Trophoblast cell (in vitro differentiated cells and primary cell): ENCODE data around the gene TNFRSF25.
"Not testable (repeated sequence)": the region's sequence is repeated elsewhere in the genome, so short reads cannot be mapped to it uniquely, and the experiment has no call there.

Experiments
- DNase-seq, 2 donors: peaks; one replicate each; pipeline ENCODE4 v3.0.0-alpha.2; 2016
- H2AFZ ChIP-seq: 2 replicates; pipeline ENCODE4 v1.6.1; 2013; ENCODE audit warnings: low read length, moderate library complexity, mild to moderate bottlenecking; ENCODE audit not compliant: insufficient read depth, poor library complexity
- H2AK5ac ChIP-seq: 2 replicates; pipeline ENCODE4 v1.6.1; 2013; ENCODE audit warnings: mild to moderate bottlenecking, low read length
- H2BK120ac ChIP-seq: 2 replicates; pipeline ENCODE4 v1.6.1; 2013; ENCODE audit warnings: low read length, mild to moderate bottlenecking, moderate library complexity; ENCODE audit not compliant: insufficient read depth, poor library complexity
- H2BK12ac ChIP-seq: 2 replicates; pipeline ENCODE4 v1.6.1; 2013; ENCODE audit warnings: mild to moderate bottlenecking, low read length, moderate library complexity
- H2BK5ac ChIP-seq: 2 replicates; pipeline ENCODE4 v1.6.1; 2013; ENCODE audit warnings: low read length, low read depth, moderate library complexity, mild to moderate bottlenecking; ENCODE audit not compliant: poor library complexity
- H3K14ac ChIP-seq: 2 replicates; pipeline ENCODE4 v1.6.1; 2013; ENCODE audit warnings: mild to moderate bottlenecking, low read length
- H3K18ac ChIP-seq: 2 replicates; pipeline ENCODE4 v1.6.1; 2013; ENCODE audit warnings: mild to moderate bottlenecking, low read length
- H3K23ac ChIP-seq: 2 replicates; pipeline ENCODE4 v1.6.1; 2013; ENCODE audit warnings: low read length
- H3K27ac ChIP-seq: 2 replicates; pipeline ENCODE4 v1.5.1; 2013; ENCODE audit warnings: low read depth, mild to moderate bottlenecking, inconsistent platforms, low read length, moderate library complexity
- H3K27me3 ChIP-seq: 2 replicates; pipeline ENCODE4 v1.6.1; 2013; ENCODE audit warnings: inconsistent platforms, mild to moderate bottlenecking, low read length, moderate library complexity; ENCODE audit not compliant: insufficient read depth
- H3K36me3 ChIP-seq, 2 experiments: 1 replicate in 1 of 2; 2 replicates in 1 of 2; pipeline ENCODE4 v1.6.1; 2013; ENCODE audit warnings: low read length in 2 of 2, mild to moderate bottlenecking in 2 of 2, moderate library complexity in 1 of 2; ENCODE audit not compliant: insufficient read depth in 2 of 2, control insufficient read depth in 1 of 2
- H3K4ac ChIP-seq: 2 replicates; pipeline ENCODE4 v1.6.1; 2013; ENCODE audit warnings: low read depth, mild to moderate bottlenecking, low read length, moderate library complexity
- H3K4me1 ChIP-seq, 2 experiments: 1 replicate in 1 of 2; 2 replicates in 1 of 2; pipeline ENCODE4 v1.6.1; 2013; ENCODE audit warnings: low read length in 2 of 2, mild to moderate bottlenecking in 2 of 2, moderate library complexity in 1 of 2; ENCODE audit not compliant: insufficient read depth in 2 of 2, control insufficient read depth in 1 of 2
- H3K4me2 ChIP-seq: 2 replicates; pipeline ENCODE4 v1.6.1; 2013; ENCODE audit warnings: inconsistent platforms, mild to moderate bottlenecking, low read length, moderate library complexity
- H3K4me3 ChIP-seq: 2 replicates; pipeline ENCODE4 v1.5.1; 2013; ENCODE audit warnings: mild to moderate bottlenecking, low read depth, low read length, inconsistent platforms
- H3K79me1 ChIP-seq: one replicate; pipeline ENCODE4 v1.6.1; 2013; ENCODE audit warnings: low read length
- H3K79me2 ChIP-seq: 2 replicates; pipeline ENCODE4 v1.6.1; 2013; ENCODE audit warnings: low read length, mild to moderate bottlenecking; ENCODE audit not compliant: control insufficient read depth, insufficient read depth, poor library complexity
- H3K9ac ChIP-seq: 2 replicates; pipeline ENCODE4 v1.6.1; 2013; ENCODE audit warnings: mild to moderate bottlenecking, low read length
- H3K9me3 ChIP-seq: 2 replicates; pipeline ENCODE4 v1.6.1; 2013; ENCODE audit warnings: low read depth, mild to moderate bottlenecking, control low read depth, inconsistent platforms, low read length; ENCODE audit not compliant: insufficient read depth
- H4K12ac ChIP-seq: 2 replicates; pipeline ENCODE4 v1.6.1; 2013; ENCODE audit warnings: low read depth, mild to moderate bottlenecking, low read length, moderate library complexity
- H4K8ac ChIP-seq: 2 replicates; pipeline ENCODE4 v1.6.1; 2013; ENCODE audit warnings: low read depth, mild to moderate bottlenecking, low read length, moderate library complexity
- H4K91ac ChIP-seq: one replicate; pipeline ENCODE4 v1.6.1; 2013; ENCODE audit warnings: low read depth, mild to moderate bottlenecking, low read length, moderate library complexity
- WGBS: extraction: QIAGEN DNeasy Blood & Tissue Kit; methylation state at CpG from one replicate; pipeline ENCODE4 v1.1.7; 2013; ENCODE audit warnings: missing lambda C conversion rate; ENCODE audit not compliant: insufficient read length, insufficient coverage; ENCODE audit errors: extremely low coverage; 5-methylcytosine and 5-hydroxymethylcytosine counted together

Gene TNFRSF25

DNA sequence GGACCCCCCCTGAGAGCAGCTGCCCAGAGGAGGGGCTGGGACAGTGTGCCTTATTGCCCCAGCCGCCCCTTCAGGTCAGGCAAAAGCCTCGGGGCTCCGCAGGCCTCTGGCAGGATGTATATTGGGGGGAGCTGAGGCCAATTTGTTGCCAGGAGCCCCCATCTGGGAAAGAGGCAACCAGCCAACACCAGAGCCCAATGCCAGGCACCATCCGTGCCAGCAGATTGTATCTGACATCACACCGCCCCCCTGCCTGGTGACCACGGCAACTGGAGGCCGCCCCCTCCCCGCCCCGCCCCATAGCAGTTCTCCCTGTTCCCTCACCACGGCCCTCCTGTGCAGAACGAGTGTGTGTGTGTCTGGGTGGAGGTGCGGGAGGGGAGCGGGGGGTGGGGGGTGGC is 29.1 kb upstream of the TNFRSF25 start:
- no peak overlapping the region for H3K14ac ChIP-seq
- H2AFZ ChIP-seq = no peak overlapping the region
- no peak overlapping the region for H2BK120ac ChIP-seq
- H3K79me1 ChIP-seq = peaks cover 28% of the 10 kb centered on the region
- H4K8ac ChIP-seq = no peak overlapping the region
- no peak overlapping the region for H3K9ac ChIP-seq
- peaks cover 29 to 39% of the 10 kb centered on the region in 2 experiments for H3K4me1 ChIP-seq
- H3K36me3 ChIP-seq = peaks cover 5 to 10% of the 10 kb centered on the region in 2 experiments
- H4K12ac ChIP-seq = no peak overlapping the region
- H3K9me3 ChIP-seq = peaks cover 2% of the 10 kb centered on the region
- H3K79me2 ChIP-seq = peaks cover 17% of the 10 kb centered on the region
- H3K23ac ChIP-seq = no peak overlapping the region
- no peak overlapping the region for H2BK12ac ChIP-seq
- no peak for DNase-seq
- no CpG with 5 or more reads among the region's 13 CpGs for WGBS
- no peak overlapping the region for H4K91ac ChIP-seq
- H3K27ac ChIP-seq = no peak overlapping the region
- H3K4me2 ChIP-seq = no peak overlapping the region
- no peak overlapping the region for H2BK5ac ChIP-seq
- H3K4ac ChIP-seq = no peak overlapping the region
- H3K4me3 ChIP-seq = no peak overlapping the region
- no peak overlapping the region for H2AK5ac ChIP-seq
- H3K27me3 ChIP-seq = no peaks in the 10 kb centered on the region
- no peak overlapping the region for H3K18ac ChIP-seq

DNA sequence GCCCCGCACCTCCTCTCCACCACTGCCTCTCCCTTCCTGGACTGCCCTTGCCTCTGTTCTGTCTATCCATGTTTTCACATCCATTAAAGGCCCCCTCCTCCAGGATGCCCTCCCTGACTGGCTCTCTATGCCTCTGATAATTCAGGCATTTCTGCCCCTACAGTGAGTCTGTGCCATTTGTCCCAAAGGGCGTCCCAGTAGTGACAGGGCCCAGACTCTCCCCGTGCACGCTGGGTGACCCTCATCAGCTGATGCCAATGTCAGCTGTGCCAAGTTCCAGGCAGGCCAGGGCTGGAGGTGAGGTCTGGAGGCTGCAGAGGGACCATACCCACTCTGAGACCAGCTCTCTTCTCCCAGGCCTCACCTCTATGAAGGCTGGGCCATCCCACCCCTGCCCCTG is 28.7 kb upstream of the TNFRSF25 start:
- Histone ChIP-seq H2AK5ac (no peak overlapping the region), H3K79me1 (peaks cover 31% of the 10 kb centered on the region), H3K23ac (no peak overlapping the region), H3K9me3 (peaks cover 2% of the 10 kb centered on the region), H2AFZ (no peak overlapping the region), H3K14ac (no peak overlapping the region), H4K91ac (no peak overlapping the region), H3K4me3 (no peak overlapping the region), H3K4ac (no peak overlapping the region), H2BK12ac (no peak overlapping the region), H3K79me2 (peaks cover 18% of the 10 kb centered on the region), H3K27me3 (no peaks in the 10 kb centered on the region), H2BK5ac (no peak overlapping the region), H3K27ac (no peak overlapping the region), H3K4me2 (no peak overlapping the region), H4K8ac (no peak overlapping the region), H4K12ac (no peak overlapping the region), H3K18ac (no peak overlapping the region), H3K9ac (no peak overlapping the region), H3K4me1 (peaks cover 30 to 39% of the 10 kb centered on the region in 2 experiments), H2BK120ac (no peak overlapping the region), H3K36me3 (peaks cover 5 to 10% of the 10 kb centered on the region in 2 experiments)
- DNase-seq = no peak
- no CpG with 5 or more reads among the region's 4 CpGs for WGBS

DNA sequence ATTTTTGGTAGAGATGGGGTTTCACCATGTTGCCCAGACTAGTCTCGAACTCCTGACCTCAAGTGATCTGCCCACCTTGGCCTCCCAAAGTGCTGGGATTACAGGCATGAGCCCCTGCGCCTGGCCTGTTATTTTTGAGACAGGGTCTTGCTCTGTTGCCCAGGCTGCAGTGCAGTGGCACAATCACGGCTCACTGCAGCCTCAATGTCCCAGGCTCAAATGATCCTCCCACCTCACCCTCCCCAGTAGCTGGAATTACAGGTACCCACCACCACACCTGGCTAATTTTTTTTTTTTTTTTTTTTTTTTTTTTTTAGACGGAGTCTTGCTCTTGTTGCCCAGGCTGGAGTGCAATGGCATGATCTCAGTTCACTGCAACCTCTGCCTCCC is 27.9 kb upstream of the TNFRSF25 start:
- Histone ChIP-seq H3K79me1 (peaks cover 34% of the 10 kb centered on the region), H3K36me3 (peaks cover 5 to 10% of the 10 kb centered on the region in 2 experiments), H3K4me1 (peaks cover 30 to 39% of the 10 kb centered on the region in 2 experiments), H3K79me2 (peaks cover 18% of the 10 kb centered on the region)
- H4K8ac ChIP-seq, H2AK5ac ChIP-seq, H3K27me3 ChIP-seq, DNase-seq, H2AFZ ChIP-seq, H3K9ac ChIP-seq, H3K4me2 ChIP-seq, H3K4me3 ChIP-seq, H3K18ac ChIP-seq, H3K23ac ChIP-seq, H3K9me3 ChIP-seq, H3K27ac ChIP-seq, H2BK12ac ChIP-seq, H3K4ac ChIP-seq, H2BK5ac ChIP-seq, H2BK120ac ChIP-seq, H4K91ac ChIP-seq, H4K12ac ChIP-seq, H3K14ac ChIP-seq: not testable (repeated sequence)
- whole genome bisulfite sequencing = no CpG with 5 or more reads among the region's 4 CpGs

GRCh38 chr1:6491966-6492365 is 26.0 kb upstream of the TNFRSF25 start:
- peak overlapping the region; percentile 72 for H2AK5ac ChIP-seq
- no peak overlapping the region for H2AFZ ChIP-seq
- peak overlapping the region; percentile 94 for H3K27ac ChIP-seq
- H2BK120ac ChIP-seq = peak overlapping the region; percentile 16
- peak overlapping the region; percentile 97 for H4K91ac ChIP-seq
- H3K9me3 ChIP-seq = peaks cover 2% of the 10 kb centered on the region
- no peak for DNase-seq
- H3K14ac ChIP-seq = peak overlapping the region; percentile 22
- H3K4me2 ChIP-seq = peak overlapping the region; percentile 91
- no peaks in the 10 kb centered on the region for H3K27me3 ChIP-seq
- peak overlapping the region; percentile 3 for H2BK5ac ChIP-seq
- peaks cover 27 to 29% of the 10 kb centered on the region in 2 experiments for H3K4me1 ChIP-seq
- H4K8ac ChIP-seq = peak overlapping the region; percentile 31
- H3K79me2 ChIP-seq = peaks cover 15% of the 10 kb centered on the region
- H2BK12ac ChIP-seq = peak overlapping the region; percentile 28
- H3K9ac ChIP-seq = no peak overlapping the region
- H3K4me3 ChIP-seq = no peak overlapping the region
- peaks cover 29% of the 10 kb centered on the region for H3K79me1 ChIP-seq
- no peak overlapping the region for H4K12ac ChIP-seq
- H3K4ac ChIP-seq = peak overlapping the region; percentile 30
- H3K23ac ChIP-seq = no peak overlapping the region
- peak overlapping the region; percentile 63 for H3K18ac ChIP-seq
- H3K36me3 ChIP-seq = peaks cover 14 to 16% of the 10 kb centered on the region in 2 experiments
- no CpG with 5 or more reads among the region's 10 CpGs for WGBS
